Stimulated activated CD8-positive, alpha-beta memory T cell treated with anti-CD3 and anti-CD28 coated beads, Interleukin-7, amount 100 ng/mL, for 24 hours (primary cell): ENCODE data around the gene OTUD5.

Experiments
- DNase-seq: peaks from one replicate; pipeline ENCODE4 v3.0.0-alpha.2; 2020; ENCODE audit warnings: low read depth

The OTUD5 gene

GRCh38 chrX:48937054-48937907 lies 20.1 kb downstream of the OTUD5 start:
- DNase-seq, result peak; percentile 67

- DNase-seq, result no peak
Measured at GRCh38 chrX:48936429-48937053, 20.9 kb downstream of the OTUD5 start.

- DNase-seq, result no peak
Measured at GRCh38 chrX:48935301-48935670, 22.1 kb downstream of the OTUD5 start.

- no peak for DNase-seq
Measured at GRCh38 chrX:48934581-48935300, 22.7 kb downstream of the OTUD5 start.

GRCh38 chrX:48933757-48934156 lies 23.6 kb downstream of the OTUD5 start:
- DNase-seq, result no peak

GRCh38 chrX:48927736-48928382 lies 29.5 kb downstream of the OTUD5 start:
- DNase-seq, result no peak

- DNase-seq, result no peak
Measured at GRCh38 chrX:48927123-48927522, 30.3 kb downstream of the OTUD5 start.

- DNase-seq, result no peak
Measured at GRCh38 chrX:48924270-48924669, 33.1 kb downstream of the OTUD5 start.

- no peak for DNase-seq
Measured at GRCh38 chrX:48923771-48924170, 33.6 kb downstream of the OTUD5 start.

GRCh38 chrX:48920718-48921104 lies 36.7 kb downstream of the OTUD5 start:
- no peak for DNase-seq

- no peak for DNase-seq
Measured at GRCh38 chrX:48919947-48920717, 37.3 kb downstream of the OTUD5 start.

GRCh38 chrX:48919360-48919841 lies 38.0 kb downstream of the OTUD5 start:
- no peak for DNase-seq

- peak; percentile 67 for DNase-seq
Measured at GRCh38 chrX:48918643-48919340, 38.6 kb downstream of the OTUD5 start, which contains the start of gene PIM2. Gene PIM2, minus strand, starts transcription at chrX:48919024. Its CDS starts 190 bp downstream, at chrX:48918834.

- DNase-seq, result no peak
Measured at GRCh38 chrX:48918301-48918642, 39.1 kb downstream of the OTUD5 start.

- peak; percentile 63 for DNase-seq
Measured at GRCh38 chrX:48917139-48918001, 40.0 kb downstream of the OTUD5 start.

- DNase-seq, result no peak
Measured at GRCh38 chrX:48914593-48915493, 42.6 kb downstream of the OTUD5 start.

- no peak for DNase-seq
Measured at GRCh38 chrX:48913605-48914366, 43.6 kb downstream of the OTUD5 start.
